ENCODE data around the gene PLVAP. TPM values are rescaled to one million over a fixed set of nuclear protein-coding genes. Genes with fewer than 3 reads are reported as not detected.
"Not testable (repeated sequence)": the region's sequence is repeated elsewhere in the genome, so short reads cannot be mapped to it uniquely, and the experiment has no call there.

Gene PLVAP
- polyA plus RNA-seq, 2 of the 4 experiments (the other 2 are of a cell fraction), result not detected

GRCh38 chr19:17365361-17365760 is 11.8 kb downstream of the PLVAP start:
- DNase-seq (ENCODE audit: low read depth in 1 of 2, low spot score in 1 of 2), result no peak
- no peak for ATAC-seq
- CTCF ChIA-PET, result interaction anchor here (1.5 to 4.0 kb wide), 2 partner anchors 20 to 25 kb away, joined by 4 to 13 read pairs; no protein-coding TSS in a partner anchor
- no peak for TF ChIP-seq JUNB (IDR thresholded peaks at IDR 0.05)
- no peak for TF ChIP-seq ZFP36 (IDR thresholded peaks at IDR 0.05; ENCODE audit: borderline replicate concordance, partially characterized antibody)
- TF ChIP-seq EP300 (IDR thresholded peaks at IDR 0.05), result no peak
- TF ChIP-seq TFCP2L1 (CRISPR knock-in tag; IDR thresholded peaks at IDR 0.05), result no peak
- TF ChIP-seq HES2 (IDR thresholded peaks at IDR 0.05), result no peak
- no peak for TF ChIP-seq ELK1 (IDR thresholded peaks at IDR 0.05; ENCODE audit: low read depth, low read length)
- TF ChIP-seq HMGXB4 (CRISPR knock-in tag; IDR thresholded peaks at IDR 0.05; ENCODE audit: borderline replicate concordance), result no peak
- no peak for TF ChIP-seq REST (IDR thresholded peaks at IDR 0.05)
- no peak for TF ChIP-seq EHMT2 (IDR thresholded peaks at IDR 0.05; ENCODE audit: low read depth)
- TF ChIP-seq FOSL2 (IDR thresholded peaks at IDR 0.05), result no peak
- no peak for TF ChIP-seq FOSL2 (CRISPR knock-in tag; IDR thresholded peaks at IDR 0.05)
- no peak for TF ChIP-seq KDM1A (IDR thresholded peaks at IDR 0.05; ENCODE audit: low read depth)
- TF ChIP-seq ATOH8 (CRISPR knock-in tag; IDR thresholded peaks at IDR 0.05; ENCODE audit: low read depth), result no peak
- TF ChIP-seq MYC (IDR thresholded peaks at IDR 0.05; ENCODE audit: borderline replicate concordance, low read length), result no peak
- no peak for TF ChIP-seq CBX8 (IDR thresholded peaks at IDR 0.05)
- FAIRE-seq, result no peak
- POLR2A ChIA-PET, result no interaction called here
- no peaks in the 10 kb centered on the region for H3K9me3 ChIP-seq
- H3K4me1 ChIP-seq, result no peaks in the 10 kb centered on the region
- H3K4me3 ChIP-seq, result no peak overlapping the region
- WGBS (ENCODE audit: missing lambda C conversion rate), result 94% methylated on average over 19 of the region's 22 CpGs
- no peak overlapping the region for H3K27ac ChIP-seq
- no peak overlapping the region for H3K4me2 ChIP-seq

GRCh38 chr19:17363852-17364605 is 13.1 kb downstream of the PLVAP start:
- 65% methylated on average over 20 of the region's 20 CpGs for WGBS (ENCODE audit: missing lambda C conversion rate)
- FAIRE-seq; POLR2A ChIA-PET; H3K4me3 ChIP-seq; H3K27ac ChIP-seq; H3K4me2 ChIP-seq; H3K9me3 ChIP-seq; ATAC-seq; DNase-seq (ENCODE audit: low read depth in 1 of 2, low spot score in 1 of 2); H3K4me1 ChIP-seq: not testable (repeated sequence)
- CTCF ChIA-PET, result interaction anchor here (4.0 kb wide), 1 partner anchor 22 kb away, joined by 13 read pairs; no protein-coding TSS in a partner anchor
